ENCODE results near the gene TRA2B. TPM values are rescaled to one million over a fixed set of nuclear protein-coding genes. Genes with fewer than 3 reads are reported as not detected.
A peak's percentile ranks its signal among the peaks of the same experiment; 100 is the strongest.

Gene TRA2B
- total RNA-seq, 1 experiment from 2014 or later = 172 TPM

DNA sequence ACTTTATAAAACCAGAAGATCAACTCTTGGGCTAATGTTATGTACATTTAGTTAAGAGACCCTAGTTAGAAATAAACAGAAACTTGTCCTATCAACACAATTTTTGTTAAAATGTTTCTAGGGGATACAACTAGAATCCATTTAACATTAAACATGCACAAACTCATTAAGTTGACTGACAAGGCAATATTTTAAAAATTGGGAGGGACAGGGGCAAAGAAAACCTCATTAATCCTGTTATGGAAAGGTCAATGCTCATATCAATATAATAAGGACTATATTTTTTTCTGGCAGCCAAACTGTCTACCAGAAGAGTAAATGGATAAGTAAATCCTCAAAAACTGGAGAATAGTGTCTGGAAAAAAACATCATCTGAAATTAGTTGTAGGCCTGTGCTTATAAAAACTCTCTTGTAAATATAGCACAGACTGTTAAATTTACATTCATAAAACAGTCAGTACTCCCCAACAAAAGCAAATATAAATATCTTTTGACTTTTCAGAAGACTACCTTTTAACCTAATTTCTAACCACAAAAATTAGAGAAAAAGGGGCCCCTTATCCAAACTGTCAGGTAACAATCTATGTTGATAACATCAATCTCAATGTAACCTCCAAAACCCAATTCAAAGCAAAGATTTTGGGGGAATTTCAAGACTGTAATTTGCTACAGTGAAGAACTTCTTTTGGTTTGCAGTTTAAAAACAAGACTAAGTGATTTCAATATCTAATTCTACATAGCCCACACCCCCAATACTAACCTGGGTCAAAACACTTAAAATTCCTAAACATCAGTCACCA, 4.2 kb downstream of the TRA2B start:
- H3K27me3 ChIP-seq (ENCODE audit: insufficient read depth, low read length) = no peaks in the 10 kb centered on the region
- POLR2A ChIA-PET = interaction anchor here (1.2 kb wide), 1 partner anchor 10 kb away, joined by 3 read pairs; no protein-coding TSS in a partner anchor
- DNase-seq (ENCODE audit: low read depth, low spot score) = no peak
- no peaks in the 10 kb centered on the region for H3K9me3 ChIP-seq (ENCODE audit: control insufficient read depth in 1 of 2, insufficient read depth in 1 of 2, low read depth in 1 of 2, low read length in 2 of 2)
- H3K79me2 ChIP-seq (ENCODE audit: insufficient read depth, low read length) = peaks cover 93% of the 10 kb centered on the region
- H3K9ac ChIP-seq (ENCODE audit: low read length) = no peak overlapping the region
- peak overlapping the region; percentile 87; the same call in 1 of the 2 replicates for H3K4me2 ChIP-seq (ENCODE audit: low read length)
- H3K4me1 ChIP-seq (ENCODE audit: control insufficient read depth in 1 of 2, insufficient read depth in 2 of 2, low read length in 2 of 2) = peaks cover 27 to 69% of the 10 kb centered on the region in 2 experiments; a peak in 3 of 4 replicates
- H2AFZ ChIP-seq (ENCODE audit: low read depth, low read length, poor library complexity, severe bottlenecking) = no peak overlapping the region
- peaks cover 11 to 52% of the 10 kb centered on the region in 2 experiments for H3K36me3 ChIP-seq (ENCODE audit: control insufficient read depth in 1 of 2, insufficient read depth in 2 of 2, low read length in 2 of 2)
- H3K27ac ChIP-seq (ENCODE audit: low read depth, low read length) = no peak overlapping the region
- BruUV-seq (replicated peaks) = no TSS peak
- H4K20me1 ChIP-seq (ENCODE audit: insufficient read depth) = peaks cover 83% of the 10 kb centered on the region
- RAD21 ChIA-PET (ENCODE audit: low non-redundant PET in 1 of 2, low total read pairs in 2 of 2, uncharacterized antibody in 2 of 2, unreplicated experiment in 2 of 2) = no interaction called here
- no peaks in the 10 kb centered on the region for H3K9me2 ChIP-seq (ENCODE audit: insufficient read depth)
- intact Hi-C loops (cut with micrococcal nuclease) = loop anchor here (2.0 kb wide), 1 partner anchor 15 kb away; no protein-coding TSS in a partner anchor
- no peak overlapping the region for H3K4me3 ChIP-seq (replicated peaks in 1 of 2; ENCODE audit: low read depth in 1 of 2, low read length in 2 of 2)
- CTCF ChIA-PET = interaction anchor here (1.4 to 1.5 kb wide), 2 partner anchors 9 to 273 kb away, joined by 3 to 5 read pairs; no protein-coding TSS in a partner anchor
- TF ChIP-seq ZNF274 (IDR thresholded peaks at IDR 0.05; ENCODE audit: low read depth, low read length) = no peak
- ATAC-seq = no peak

DNA sequence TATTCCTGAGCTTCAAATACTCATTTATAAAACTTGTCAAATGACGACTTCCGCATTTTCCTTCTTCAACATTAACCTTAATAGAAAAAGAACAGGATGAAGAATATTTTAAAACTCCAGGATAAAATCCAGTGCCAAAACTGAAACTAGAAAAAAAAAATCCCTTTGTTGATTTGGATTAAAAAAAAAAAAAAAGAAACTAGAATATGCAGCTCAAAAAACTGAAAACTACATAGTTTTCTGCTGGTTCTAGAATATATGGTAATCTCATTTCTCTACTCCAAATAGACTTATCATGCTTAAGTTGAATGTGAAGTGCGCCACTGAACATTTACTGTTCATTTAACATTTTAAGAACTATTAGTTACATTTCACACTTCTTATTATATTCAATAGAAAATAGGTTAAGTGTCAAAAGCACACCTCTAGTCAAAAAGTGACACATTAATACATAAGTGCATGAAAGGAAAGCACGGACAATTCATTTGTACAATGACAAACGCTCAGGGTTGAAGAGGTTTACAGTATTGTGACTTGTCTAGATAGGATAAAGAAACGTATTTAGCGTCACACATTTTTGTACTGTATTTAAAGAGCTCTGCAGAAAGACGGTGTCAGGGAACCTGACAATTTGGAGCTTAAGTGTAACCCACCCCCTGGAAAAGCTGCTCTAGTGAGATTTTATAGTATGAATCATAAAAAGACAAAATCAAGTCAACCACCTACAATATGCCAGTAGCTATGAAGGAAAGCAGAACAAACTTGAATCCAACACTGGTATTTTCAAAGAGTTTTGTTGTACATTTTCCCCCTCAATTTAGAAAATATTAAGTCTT, 5.8 kb downstream of the TRA2B start:
- BruUV-seq (replicated peaks) = no TSS peak
- H3K4me1 ChIP-seq (ENCODE audit: control insufficient read depth in 1 of 2, insufficient read depth in 2 of 2, low read length in 2 of 2) = peaks cover 27 to 68% of the 10 kb centered on the region in 2 experiments; a peak in 3 of 4 replicates
- ChIA-PET RAD21 (ENCODE audit: low non-redundant PET in 1 of 2, low total read pairs in 2 of 2, uncharacterized antibody in 2 of 2, unreplicated experiment in 2 of 2) (no interaction called here), POLR2A (interaction anchor here (0.8 to 1.8 kb wide), 3 partner anchors 8 to 11 kb away, joined by 3 to 6 read pairs (median 3); no protein-coding TSS in a partner anchor), CTCF (interaction anchor here (1.5 to 1.6 kb wide), 2 partner anchors 11 kb away, joined by 3 to 4 read pairs; no protein-coding TSS in a partner anchor)
- H3K9me2 ChIP-seq (ENCODE audit: insufficient read depth) = no peaks in the 10 kb centered on the region
- peaks cover 100% of the 10 kb centered on the region for H3K79me2 ChIP-seq (ENCODE audit: insufficient read depth, low read length)
- DNase-seq (ENCODE audit: low read depth, low spot score) (no peak), ATAC-seq (no peak)
- H3K4me2 ChIP-seq (ENCODE audit: low read length) = no peak overlapping the region; the same call in 1 of the 2 replicates
- TF ChIP-seq POLR2AphosphoS5 (IDR thresholded peaks at IDR 0.05; ENCODE audit: low read depth, low read length) = no peak
- TF ChIP-seq EZH2 (IDR thresholded peaks at IDR 0.05) = no peak
- TF ChIP-seq, protein P1, sequence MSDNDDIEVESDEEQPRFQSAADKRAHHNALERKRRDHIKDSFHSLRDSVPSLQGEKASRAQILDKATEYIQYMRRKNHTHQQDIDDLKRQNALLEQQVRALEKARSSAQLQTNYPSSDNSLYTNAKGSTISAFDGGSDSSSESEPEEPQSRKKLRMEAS (IDR thresholded peaks at IDR 0.05) = no peak
- TF ChIP-seq RAD21 (IDR thresholded peaks at IDR 0.05; ENCODE audit: low read depth) = no peak
- TF ChIP-seq ZNF274 (IDR thresholded peaks at IDR 0.05; ENCODE audit: low read depth, low read length) = no peak
- TF ChIP-seq SIN3A (IDR thresholded peaks at IDR 0.05; ENCODE audit: low read depth) = no peak
- TF ChIP-seq ELF1 (IDR thresholded peaks at IDR 0.05; ENCODE audit: borderline replicate concordance, low read depth) = no peak
- TF ChIP-seq, protein P2, sequence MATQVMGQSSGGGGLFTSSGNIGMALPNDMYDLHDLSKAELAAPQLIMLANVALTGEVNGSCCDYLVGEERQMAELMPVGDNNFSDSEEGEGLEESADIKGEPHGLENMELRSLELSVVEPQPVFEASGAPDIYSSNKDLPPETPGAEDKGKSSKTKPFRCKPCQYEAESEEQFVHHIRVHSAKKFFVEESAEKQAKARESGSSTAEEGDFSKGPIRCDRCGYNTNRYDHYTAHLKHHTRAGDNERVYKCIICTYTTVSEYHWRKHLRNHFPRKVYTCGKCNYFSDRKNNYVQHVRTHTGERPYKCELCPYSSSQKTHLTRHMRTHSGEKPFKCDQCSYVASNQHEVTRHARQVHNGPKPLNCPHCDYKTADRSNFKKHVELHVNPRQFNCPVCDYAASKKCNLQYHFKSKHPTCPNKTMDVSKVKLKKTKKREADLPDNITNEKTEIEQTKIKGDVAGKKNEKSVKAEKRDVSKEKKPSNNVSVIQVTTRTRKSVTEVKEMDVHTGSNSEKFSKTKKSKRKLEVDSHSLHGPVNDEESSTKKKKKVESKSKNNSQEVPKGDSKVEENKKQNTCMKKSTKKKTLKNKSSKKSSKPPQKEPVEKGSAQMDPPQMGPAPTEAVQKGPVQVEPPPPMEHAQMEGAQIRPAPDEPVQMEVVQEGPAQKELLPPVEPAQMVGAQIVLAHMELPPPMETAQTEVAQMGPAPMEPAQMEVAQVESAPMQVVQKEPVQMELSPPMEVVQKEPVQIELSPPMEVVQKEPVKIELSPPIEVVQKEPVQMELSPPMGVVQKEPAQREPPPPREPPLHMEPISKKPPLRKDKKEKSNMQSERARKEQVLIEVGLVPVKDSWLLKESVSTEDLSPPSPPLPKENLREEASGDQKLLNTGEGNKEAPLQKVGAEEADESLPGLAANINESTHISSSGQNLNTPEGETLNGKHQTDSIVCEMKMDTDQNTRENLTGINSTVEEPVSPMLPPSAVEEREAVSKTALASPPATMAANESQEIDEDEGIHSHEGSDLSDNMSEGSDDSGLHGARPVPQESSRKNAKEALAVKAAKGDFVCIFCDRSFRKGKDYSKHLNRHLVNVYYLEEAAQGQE (IDR thresholded peaks at IDR 0.05; ENCODE audit: low read depth) = no peak
- TF ChIP-seq FOSL1 (IDR thresholded peaks at IDR 0.05; ENCODE audit: low read depth) = no peak
- TF ChIP-seq SRF (IDR thresholded peaks at IDR 0.05; ENCODE audit: low read depth) = no peak
- no peak overlapping the region for H3K4me3 ChIP-seq (replicated peaks in 1 of 2; ENCODE audit: low read depth in 1 of 2, low read length in 2 of 2)
- no peak overlapping the region for H3K27ac ChIP-seq (ENCODE audit: low read depth, low read length)
- H2AFZ ChIP-seq (ENCODE audit: low read depth, low read length, poor library complexity, severe bottlenecking) = no peak overlapping the region
- no peaks in the 10 kb centered on the region for H3K27me3 ChIP-seq (ENCODE audit: insufficient read depth, low read length)
- H3K9me3 ChIP-seq (ENCODE audit: control insufficient read depth in 1 of 2, insufficient read depth in 1 of 2, low read depth in 1 of 2, low read length in 2 of 2) = no peaks in the 10 kb centered on the region
- H3K9ac ChIP-seq (ENCODE audit: low read length) = no peak overlapping the region
- peaks cover 99% of the 10 kb centered on the region for H4K20me1 ChIP-seq (ENCODE audit: insufficient read depth)
- intact Hi-C loops (cut with micrococcal nuclease) = loop anchor here (2.0 kb wide), 1 partner anchor 13 kb away; no protein-coding TSS in a partner anchor
- peaks cover 14 to 65% of the 10 kb centered on the region in 2 experiments for H3K36me3 ChIP-seq (ENCODE audit: control insufficient read depth in 1 of 2, insufficient read depth in 2 of 2, low read length in 2 of 2)

All from HCT116 (cell line).